Measurements from ENCODE around the gene MAP2. TPM values are rescaled to one million over a fixed set of nuclear protein-coding genes. Genes with fewer than 3 reads are reported as not detected.

MAP2 gene
- total RNA-seq, 4 donors from 2014 or later = 7.4 to 124 (median 59.9) TPM

- H3K4me3 ChIP-seq = no peak overlapping the region
- 86 to 90% methylated on average over 5 to 7 of the region's 7 CpGs for WGBS, 2 donors (ENCODE audit: low coverage in 1 of 2)
- H3K27ac ChIP-seq = no peak overlapping the region
- no peaks in the 10 kb centered on the region for H3K36me3 ChIP-seq
- TF ChIP-seq CTCF (IDR thresholded peaks at IDR 0.05) = no peak
- no peak for TF ChIP-seq POLR2A (IDR thresholded peaks at IDR 0.05)
- no peak for TF ChIP-seq EP300 (IDR thresholded peaks at IDR 0.05)
- no peak for TF ChIP-seq POLR2AphosphoS5 (IDR thresholded peaks at IDR 0.05)
- no peaks in the 10 kb centered on the region for H3K27me3 ChIP-seq
- no peaks in the 10 kb centered on the region for H3K4me1 ChIP-seq
- no peak for ATAC-seq
- H3K9me3 ChIP-seq = no peaks in the 10 kb centered on the region
These were observed 142.2 kb downstream of the MAP2 start for GRCh38 chr2:209565896-209566582.

GRCh38 chr2:209570194-209570593 is 146.3 kb downstream of the MAP2 start:
- ATAC-seq = no peak
- TF ChIP-seq CTCF (IDR thresholded peaks at IDR 0.05) (no peak), POLR2A (IDR thresholded peaks at IDR 0.05) (no peak), POLR2AphosphoS5 (IDR thresholded peaks at IDR 0.05) (no peak), EP300 (IDR thresholded peaks at IDR 0.05) (no peak)
- Histone ChIP-seq H3K27me3 (no peaks in the 10 kb centered on the region), H3K36me3 (no peaks in the 10 kb centered on the region), H3K9me3 (no peaks in the 10 kb centered on the region), H3K4me3 (no peak overlapping the region), H3K27ac (no peak overlapping the region), H3K4me1 (no peaks in the 10 kb centered on the region)
- 80 to 90% methylated on average over 1 of the region's 1 CpG for WGBS, 2 donors (ENCODE audit: low coverage in 1 of 2)

GRCh38 chr2:209574515-209574914 is 150.7 kb downstream of the MAP2 start:
- Histone ChIP-seq H3K36me3 (no peaks in the 10 kb centered on the region), H3K27me3 (no peaks in the 10 kb centered on the region), H3K27ac (no peak overlapping the region), H3K9me3 (no peaks in the 10 kb centered on the region), H3K4me1 (peaks cover 0 to 3% (median 0%) of the 10 kb centered on the region in 3 donors), H3K4me3 (no peak overlapping the region)
- TF ChIP-seq CTCF (IDR thresholded peaks at IDR 0.05) (no peak), EP300 (IDR thresholded peaks at IDR 0.05) (no peak)
- no peak for ATAC-seq
- 85 to 97% methylated on average over 2 of the region's 2 CpGs for WGBS, 2 donors (ENCODE audit: low coverage in 1 of 2)

GRCh38 chr2:209577376-209578357 is 153.8 kb downstream of the MAP2 start:
- no peaks in the 10 kb centered on the region for H3K27me3 ChIP-seq
- 62 to 72% methylated on average over 4 of the region's 4 CpGs for WGBS, 2 donors (ENCODE audit: low coverage in 1 of 2)
- ATAC-seq = no peak
- no peaks in the 10 kb centered on the region for H3K36me3 ChIP-seq
- no peak overlapping the region for H3K27ac ChIP-seq
- no peak for TF ChIP-seq POLR2AphosphoS5 (IDR thresholded peaks at IDR 0.05)
- TF ChIP-seq CTCF (IDR thresholded peaks at IDR 0.05) = peak in 1 of 4 experiments; percentile 39
- H3K9me3 ChIP-seq = no peaks in the 10 kb centered on the region
- peaks cover 0 to 5% (median 0%) of the 10 kb centered on the region in 3 donors for H3K4me1 ChIP-seq
- no peak overlapping the region for H3K4me3 ChIP-seq
